GM23338 (cell line): ENCODE measurements around the gene NEURL1B.

Experiments
- CTCF ChIP-seq, 2 experiments: fragments of 200-600 bp in 1 of 2; sonication (generic) in 1 of 2; conservative IDR thresholded peaks; 2 replicates each; pipeline versions ENCODE4 v1.5.1 to v1.6.1; 2016 to 2017; ENCODE audit warnings: antibody characterized with exemption in 2 of 2, low read depth in 2 of 2, mild to moderate bottlenecking in 2 of 2, moderate library complexity in 1 of 2
- JUNB ChIP-seq: IDR thresholded peaks from one replicate; pipeline ENCODE4 v1.6.1; 2016; ENCODE audit warnings: antibody characterized with exemption; ENCODE audit not compliant: unreplicated experiment
- ZNF114 ChIP-seq: fragments of 250-450 bp; sonication (Bioruptor Pico); IDR thresholded peaks from 2 replicates; pipeline ENCODE4 v1.5.0; 2020; ENCODE audit warnings: mild to moderate bottlenecking, moderate library complexity
- TF ChIP-seq, protein P1 (sequence below): IDR thresholded peaks from one replicate; pipeline ENCODE4 v1.6.1; 2018; ENCODE audit warnings: antibody characterized with exemption; ENCODE audit not compliant: unreplicated experiment

GRCh38 chr5:172633403-172633970 lies 7.6 kb upstream of the NEURL1B start:
- TF ChIP-seq, protein P1, sequence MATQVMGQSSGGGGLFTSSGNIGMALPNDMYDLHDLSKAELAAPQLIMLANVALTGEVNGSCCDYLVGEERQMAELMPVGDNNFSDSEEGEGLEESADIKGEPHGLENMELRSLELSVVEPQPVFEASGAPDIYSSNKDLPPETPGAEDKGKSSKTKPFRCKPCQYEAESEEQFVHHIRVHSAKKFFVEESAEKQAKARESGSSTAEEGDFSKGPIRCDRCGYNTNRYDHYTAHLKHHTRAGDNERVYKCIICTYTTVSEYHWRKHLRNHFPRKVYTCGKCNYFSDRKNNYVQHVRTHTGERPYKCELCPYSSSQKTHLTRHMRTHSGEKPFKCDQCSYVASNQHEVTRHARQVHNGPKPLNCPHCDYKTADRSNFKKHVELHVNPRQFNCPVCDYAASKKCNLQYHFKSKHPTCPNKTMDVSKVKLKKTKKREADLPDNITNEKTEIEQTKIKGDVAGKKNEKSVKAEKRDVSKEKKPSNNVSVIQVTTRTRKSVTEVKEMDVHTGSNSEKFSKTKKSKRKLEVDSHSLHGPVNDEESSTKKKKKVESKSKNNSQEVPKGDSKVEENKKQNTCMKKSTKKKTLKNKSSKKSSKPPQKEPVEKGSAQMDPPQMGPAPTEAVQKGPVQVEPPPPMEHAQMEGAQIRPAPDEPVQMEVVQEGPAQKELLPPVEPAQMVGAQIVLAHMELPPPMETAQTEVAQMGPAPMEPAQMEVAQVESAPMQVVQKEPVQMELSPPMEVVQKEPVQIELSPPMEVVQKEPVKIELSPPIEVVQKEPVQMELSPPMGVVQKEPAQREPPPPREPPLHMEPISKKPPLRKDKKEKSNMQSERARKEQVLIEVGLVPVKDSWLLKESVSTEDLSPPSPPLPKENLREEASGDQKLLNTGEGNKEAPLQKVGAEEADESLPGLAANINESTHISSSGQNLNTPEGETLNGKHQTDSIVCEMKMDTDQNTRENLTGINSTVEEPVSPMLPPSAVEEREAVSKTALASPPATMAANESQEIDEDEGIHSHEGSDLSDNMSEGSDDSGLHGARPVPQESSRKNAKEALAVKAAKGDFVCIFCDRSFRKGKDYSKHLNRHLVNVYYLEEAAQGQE = no peak
- no peak for TF ChIP-seq CTCF (conservative IDR thresholded peaks at IDR 0.05; ENCODE audit: low read depth in 2 of 2)
- TF ChIP-seq ZNF114 = no peak
- TF ChIP-seq JUNB = no peak
